Suprapubic skin (tissue), 4 donors: Measurements from ENCODE around the gene SOHLH2.

Experiments
- CTCF ChIP-seq, 2 donors: fragments of 200-600 bp in 1 of 2; fragments of 450-650 bp in 1 of 2; sonication (generic) in 1 of 2; IDR thresholded peaks; one replicate each; pipeline ENCODE4 v1.5.1; 2016 to 2019; ENCODE audit warnings: antibody characterized with exemption in 2 of 2, mild to moderate bottlenecking in 1 of 2, moderate library complexity in 1 of 2
- EP300 ChIP-seq: sonication (generic); formaldehyde crosslinking; IDR thresholded peaks from one replicate; pipeline ENCODE4 v1.6.1; 2017; ENCODE audit warnings: antibody characterized with exemption
- POLR2A ChIP-seq, 2 donors: fragments of 450-650 bp; IDR thresholded peaks; one replicate each; pipeline ENCODE4 v1.6.1; 2017; ENCODE audit warnings: antibody characterized with exemption in 2 of 2, mild to moderate bottlenecking in 2 of 2, moderate library complexity in 2 of 2
- POLR2AphosphoS5 ChIP-seq, 3 donors: sonication (generic); formaldehyde crosslinking; IDR thresholded peaks; one replicate each; pipeline ENCODE4 v1.6.1; 2017; ENCODE audit warnings: antibody characterized with exemption in 3 of 3

GRCh38 chr13:36143738-36144137 lies 70.6 kb downstream of the SOHLH2 start:
- TF ChIP-seq CTCF (IDR thresholded peaks at IDR 0.05) (no peak), POLR2A (IDR thresholded peaks at IDR 0.05) (no peak), EP300 (no peak), POLR2AphosphoS5 (IDR thresholded peaks at IDR 0.05) (no peak)
